ENCODE results near the gene MMUT.
"Not testable (repeated sequence)": the region's sequence is repeated elsewhere in the genome, so short reads cannot be mapped to it uniquely, and the experiment has no call there.

The MMUT gene

DNA sequence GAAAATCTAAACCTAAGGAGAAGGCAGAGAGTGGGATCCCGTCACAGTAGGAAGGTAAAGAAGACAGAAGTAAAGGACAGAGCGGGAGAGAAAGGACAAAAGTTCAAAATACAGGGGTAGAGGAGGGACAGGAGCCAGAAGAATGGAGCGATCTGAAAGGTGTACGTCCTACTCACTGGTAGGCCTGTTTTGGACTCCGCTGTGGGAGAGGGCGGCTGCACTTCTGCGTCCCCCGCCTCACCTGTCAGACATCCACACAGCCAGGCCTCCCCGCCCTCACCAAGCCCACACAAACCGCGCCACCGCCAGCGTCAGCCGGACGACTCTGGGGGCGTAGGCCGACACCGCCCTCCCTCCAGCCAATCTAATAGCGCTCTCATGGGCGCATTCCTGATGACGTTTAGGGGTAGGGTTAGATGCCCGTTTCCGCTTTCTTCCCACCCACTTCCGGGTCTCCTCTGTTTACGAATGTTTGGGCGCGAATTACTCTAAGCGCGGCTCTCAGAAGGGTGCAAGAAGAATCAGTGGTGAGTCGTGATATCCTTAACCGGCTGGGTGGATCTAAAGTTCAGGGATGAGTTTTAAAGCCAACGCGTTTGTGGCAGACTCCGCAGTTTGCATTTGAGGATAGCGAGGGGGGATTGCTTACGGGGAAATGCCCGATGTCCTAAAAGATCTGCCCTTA lies at the start of gene MMUT, which contains the start of gene CENPQ:
TSS of gene MMUT (minus strand) at position 327 of the 685 bp plus-strand sequence. CDS start 3,787 bp downstream, outside the sequence.
TSS of gene CENPQ (plus strand) at position 444 of the 685 bp plus-strand sequence. CDS start 6,807 bp downstream, outside the sequence.
- DNase-seq (ENCODE audit: low read depth): peak; percentile 89

DNA sequence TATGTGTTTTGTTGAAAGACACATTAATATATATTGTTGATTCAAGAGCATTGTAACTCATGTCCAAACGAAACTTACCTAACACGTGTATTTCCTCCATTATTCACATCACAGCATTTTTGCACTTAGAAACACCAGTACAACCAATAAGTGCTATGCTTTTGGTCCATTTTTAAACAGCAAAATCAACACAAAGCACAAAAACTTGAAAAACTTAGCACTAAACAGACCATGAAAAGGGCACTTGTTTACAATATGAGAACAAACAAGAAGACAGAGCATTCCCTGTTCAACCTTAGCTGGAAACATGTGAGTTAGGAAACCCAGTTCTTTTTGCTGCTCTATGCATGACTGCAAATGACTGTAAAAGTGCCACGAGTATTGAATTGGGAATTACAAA lies 46.3 kb upstream of the MMUT start:
- no peak for DNase-seq (ENCODE audit: low read depth)

DNA sequence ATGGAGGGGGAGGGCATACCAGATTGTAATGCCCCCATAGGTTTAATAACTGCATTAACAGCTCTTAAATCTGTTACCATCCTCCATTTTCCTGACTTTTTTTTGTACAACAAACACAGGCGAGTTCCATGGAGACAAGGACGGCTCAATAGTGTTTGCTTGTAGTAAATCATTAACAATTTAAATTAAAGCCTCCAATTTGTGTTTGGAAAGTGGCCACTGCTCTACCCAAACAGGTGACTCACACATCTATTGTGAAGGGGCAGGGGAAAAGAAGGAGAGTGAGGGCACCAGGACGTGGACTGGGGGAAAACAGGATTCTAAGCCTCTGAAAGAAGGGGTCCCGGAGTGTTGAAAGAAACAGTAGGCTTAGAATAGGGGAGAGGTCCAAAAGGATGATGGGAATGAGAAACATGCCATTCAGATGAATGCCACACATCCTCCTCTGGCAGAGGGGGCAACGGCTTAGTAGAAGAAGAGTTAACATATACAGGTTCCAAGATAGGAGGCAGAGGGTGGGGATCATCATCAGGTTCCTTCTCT lies 43.6 kb upstream of the MMUT start:
- DNase-seq (ENCODE audit: low read depth): no peak

DNA sequence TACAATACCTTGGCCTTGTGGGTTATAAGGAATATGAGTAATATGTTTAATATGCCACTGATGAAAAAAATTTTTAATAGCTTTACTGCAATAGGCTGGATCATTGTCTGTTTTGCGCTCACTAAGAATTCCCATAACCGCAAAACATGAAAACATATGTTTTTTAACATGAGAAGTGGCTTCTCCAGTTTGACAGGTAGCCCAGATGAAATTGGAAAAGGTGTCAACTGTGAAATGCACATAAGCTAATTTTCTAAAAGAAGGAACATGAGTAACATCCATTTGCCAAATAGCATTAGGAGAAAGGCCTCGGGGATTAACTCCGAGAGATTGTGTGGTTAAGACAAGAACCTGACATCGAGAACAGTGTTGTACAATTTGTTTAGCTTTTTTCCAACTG lies 41.6 kb upstream of the MMUT start:
- no peak for DNase-seq (ENCODE audit: low read depth)

DNA sequence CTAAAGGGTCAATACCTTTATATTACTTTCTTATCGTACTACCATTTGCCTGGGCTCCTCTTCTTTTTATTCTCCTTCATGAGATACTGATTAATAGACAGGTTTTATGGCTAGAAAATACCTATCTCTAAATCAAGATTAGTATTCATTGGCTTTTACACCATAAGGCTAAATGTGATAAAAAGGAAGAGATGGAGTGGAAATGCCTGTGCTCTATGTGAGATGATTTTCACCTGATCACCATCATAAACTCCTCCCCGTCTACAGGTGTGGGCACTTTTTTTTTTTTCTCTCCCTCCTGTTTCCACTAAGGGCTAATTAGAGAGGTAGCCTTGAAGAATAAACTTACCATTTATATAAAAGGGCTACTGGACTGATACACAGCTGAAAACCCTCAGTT lies 36.6 kb upstream of the MMUT start, which contains the start of gene GLYATL3:
TSS of gene GLYATL3 (plus strand) at position 301 of the 400 bp plus-strand sequence. CDS start 12,068 bp downstream, outside the sequence.
- DNase-seq (ENCODE audit: low read depth): no peak

DNA sequence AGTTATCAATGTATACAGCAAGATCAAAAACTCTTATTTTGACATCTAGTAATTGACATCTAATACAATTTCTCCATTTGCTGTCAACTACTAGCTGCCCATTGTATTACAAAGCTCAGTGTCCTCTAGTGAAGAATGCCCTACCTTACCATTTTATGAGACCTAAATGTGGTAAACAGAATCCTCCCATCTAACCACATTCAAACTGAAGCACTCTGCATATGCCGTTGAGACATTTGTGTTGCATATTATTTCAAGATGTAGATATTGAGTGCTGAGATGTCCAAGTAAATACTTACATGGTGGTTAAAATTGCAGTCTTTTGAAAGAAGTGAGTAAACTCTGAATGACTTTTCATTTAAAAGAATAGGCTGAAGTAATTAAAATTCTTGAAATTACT lies 36.1 kb upstream of the MMUT start:
- DNase-seq (ENCODE audit: low read depth): no peak

DNA sequence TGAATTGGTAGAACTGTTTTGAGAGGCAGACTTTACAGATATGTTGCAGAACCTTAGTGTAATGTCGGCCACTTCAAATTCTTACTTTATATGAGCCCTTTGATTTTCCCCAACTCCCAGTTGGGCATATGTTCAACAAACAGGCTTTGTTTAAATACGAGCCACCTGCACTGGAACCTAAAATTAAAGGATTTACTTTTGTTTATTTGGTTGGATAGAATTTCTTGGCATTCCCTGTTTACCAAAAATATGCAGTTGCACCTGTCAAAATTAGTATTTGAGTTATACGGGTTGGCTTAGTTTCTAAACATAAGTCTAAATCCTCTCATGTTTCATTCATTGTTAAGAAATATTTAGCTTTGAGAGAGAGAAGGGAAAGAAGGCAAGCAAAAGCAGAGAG lies 34.3 kb upstream of the MMUT start:
- DNase-seq (ENCODE audit: low read depth): no peak

DNA sequence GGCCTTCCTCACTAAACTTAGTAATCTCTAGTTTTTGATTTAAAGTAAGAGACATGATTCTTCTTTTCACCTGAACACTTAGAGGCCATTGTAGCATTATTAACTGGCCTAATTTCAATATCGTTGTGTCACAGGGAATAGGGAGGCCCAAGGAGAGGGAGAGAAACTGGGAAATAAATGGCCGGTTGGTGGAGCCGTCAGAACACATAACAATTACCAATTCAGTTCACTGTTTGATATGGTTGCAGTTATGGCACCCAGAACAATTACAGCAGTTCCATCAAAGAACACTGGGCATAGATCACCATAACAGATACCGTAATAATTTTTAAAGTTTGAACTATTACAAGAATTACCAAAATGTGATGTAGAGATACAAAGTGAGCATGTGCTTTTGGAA lies 27.6 kb upstream of the MMUT start:
- DNase-seq (ENCODE audit: low read depth): no peak

DNA sequence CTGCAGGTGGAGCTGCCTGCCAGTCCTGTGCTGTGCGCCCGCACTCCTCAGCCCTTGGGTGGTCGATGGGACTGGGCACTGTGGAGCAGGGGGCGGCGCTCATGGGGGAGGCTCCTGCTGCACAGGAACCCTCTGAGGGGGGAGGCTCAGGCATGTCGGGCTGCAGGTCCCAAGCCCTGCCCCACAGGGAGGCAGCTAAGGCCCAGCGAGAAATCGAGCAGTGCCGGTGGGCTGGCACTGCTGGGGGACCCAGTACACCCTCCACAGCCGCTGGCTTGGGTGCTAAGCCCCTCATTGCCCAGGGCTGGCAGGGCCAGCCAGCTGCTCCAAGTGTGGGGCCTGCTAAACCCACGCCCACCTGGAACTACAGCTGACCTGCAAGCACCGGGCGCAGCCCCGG lies 20.3 kb upstream of the MMUT start:
- not testable (repeated sequence) for DNase-seq (ENCODE audit: low read depth)

DNA sequence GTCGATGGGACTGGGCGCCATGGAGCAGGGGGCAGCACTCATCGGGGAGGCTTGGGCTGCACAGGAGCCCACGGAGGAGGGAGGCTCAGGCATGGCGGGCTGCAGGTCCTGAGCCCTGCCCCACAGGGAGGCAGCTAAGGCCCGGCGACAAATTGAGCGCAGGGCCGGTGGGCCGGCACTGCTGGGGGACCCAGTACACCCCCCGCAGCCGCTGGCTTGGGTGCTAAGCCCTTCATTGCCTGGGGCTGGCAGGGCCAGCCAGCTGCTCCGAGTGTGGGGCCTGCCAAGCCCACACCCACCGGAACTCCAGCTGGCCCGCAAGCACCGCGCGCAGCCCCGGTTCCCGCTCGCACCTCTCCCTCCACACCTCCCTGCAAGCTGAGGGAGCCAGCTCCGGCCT lies 18.8 kb upstream of the MMUT start:
- not testable (repeated sequence) for DNase-seq (ENCODE audit: low read depth)

DNA sequence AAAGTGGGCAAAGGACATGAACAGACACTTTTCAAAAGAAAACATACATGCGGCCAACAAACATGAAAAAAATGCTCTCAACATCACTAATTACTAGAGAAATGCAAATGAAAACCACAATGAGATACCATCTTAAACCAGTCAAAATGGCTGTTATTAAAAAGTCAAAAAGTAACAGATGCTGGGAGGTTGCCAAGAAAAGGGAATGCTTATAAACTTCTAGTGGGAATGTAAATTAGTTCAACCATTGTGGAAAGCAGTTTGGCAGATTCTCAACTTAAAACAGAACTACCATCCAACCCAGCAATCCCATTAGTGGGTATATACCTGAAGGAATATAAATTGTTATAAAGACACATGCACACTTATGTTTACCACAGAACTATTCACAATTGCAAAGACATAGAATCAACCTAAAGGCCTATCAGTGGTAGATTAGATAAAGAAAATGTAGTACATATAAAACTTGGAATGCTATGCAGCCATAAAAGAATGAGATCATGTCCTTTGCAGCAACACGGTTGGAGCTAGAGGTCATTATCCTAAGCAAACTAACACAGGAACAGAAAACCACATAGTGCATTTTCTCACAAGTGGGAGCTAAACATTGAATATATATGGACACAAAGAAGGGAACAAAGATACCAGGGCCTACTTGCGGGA lies 16.4 kb upstream of the MMUT start:
- DNase-seq (ENCODE audit: low read depth): no peak

DNA sequence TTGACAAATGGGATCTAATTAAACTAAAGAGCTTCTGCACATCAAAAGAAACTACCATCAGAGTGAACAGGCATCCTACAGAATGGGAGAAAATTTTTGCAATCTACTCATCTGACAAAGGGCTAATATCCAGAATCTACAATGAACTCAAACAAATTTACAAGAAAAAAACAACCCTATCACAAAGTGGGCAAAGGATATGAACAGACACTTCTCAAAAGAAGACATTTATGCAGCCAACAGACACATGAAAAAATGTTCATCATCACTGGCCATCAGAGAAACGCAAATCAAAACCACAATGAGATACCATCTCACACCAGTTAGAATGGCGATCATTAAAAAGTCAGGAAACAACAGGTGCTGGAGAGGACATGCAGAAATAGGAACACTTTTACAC lies 13.5 kb upstream of the MMUT start:
- DNase-seq (ENCODE audit: low read depth): not testable (repeated sequence)

DNA sequence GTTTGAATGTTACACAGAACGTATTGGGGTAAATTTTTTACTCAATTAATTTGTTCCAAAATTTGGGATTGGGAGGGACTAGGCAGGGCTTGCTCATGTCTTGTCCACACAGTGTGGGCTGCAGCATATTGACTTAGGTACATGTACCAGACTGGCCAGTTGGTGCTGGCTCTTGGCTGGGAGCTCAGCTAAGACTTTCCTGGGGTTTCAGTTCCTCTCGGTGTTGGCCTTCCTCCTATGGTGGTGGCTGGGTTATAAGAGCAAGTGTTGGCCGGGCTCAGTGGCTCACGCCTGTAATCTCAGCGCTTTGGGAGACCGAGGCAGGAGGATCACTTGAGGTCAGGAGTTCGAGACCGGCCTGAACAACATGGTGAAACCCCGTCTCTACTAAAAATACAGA lies 5.0 kb upstream of the MMUT start:
- no peak for DNase-seq (ENCODE audit: low read depth)

DNA sequence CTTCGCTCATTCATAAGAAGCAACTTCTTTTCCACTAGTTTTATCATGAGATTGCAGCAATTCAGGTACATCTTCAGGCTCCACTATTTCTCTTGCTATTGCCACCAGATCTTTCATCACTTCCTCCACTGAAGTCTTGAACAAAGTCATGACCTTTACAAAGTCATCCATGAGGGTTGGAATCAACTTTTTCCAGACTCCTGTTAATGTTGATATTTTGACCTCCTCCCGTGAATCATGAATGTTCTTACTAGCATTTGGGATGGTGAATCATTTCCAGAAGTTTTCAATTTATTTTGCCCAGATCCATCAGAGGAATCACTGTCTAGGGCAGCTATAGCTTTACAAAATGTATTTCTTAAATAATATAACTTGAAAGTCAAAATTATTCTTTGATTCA lies 1.6 kb upstream of the MMUT start:
- DNase-seq (ENCODE audit: low read depth): no peak

DNA sequence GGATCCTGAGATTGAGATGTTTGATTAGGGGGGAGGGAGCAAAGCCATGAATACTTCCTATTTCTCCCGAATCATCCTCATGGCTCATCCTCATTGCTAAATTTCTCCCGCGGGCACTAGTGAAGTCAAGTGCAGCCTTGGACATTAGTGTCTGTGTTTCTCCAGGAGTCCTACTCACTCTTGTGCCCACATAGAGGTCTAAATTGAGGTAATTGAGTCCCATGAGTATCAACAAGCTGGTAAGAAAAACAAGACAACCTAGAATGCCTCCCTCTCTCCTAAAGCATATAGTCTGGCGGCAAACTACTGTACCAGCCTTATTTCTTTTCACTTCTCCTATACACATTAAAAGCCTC lies 537 bp upstream of the MMUT start:
- no peak for DNase-seq (ENCODE audit: low read depth)

DNA sequence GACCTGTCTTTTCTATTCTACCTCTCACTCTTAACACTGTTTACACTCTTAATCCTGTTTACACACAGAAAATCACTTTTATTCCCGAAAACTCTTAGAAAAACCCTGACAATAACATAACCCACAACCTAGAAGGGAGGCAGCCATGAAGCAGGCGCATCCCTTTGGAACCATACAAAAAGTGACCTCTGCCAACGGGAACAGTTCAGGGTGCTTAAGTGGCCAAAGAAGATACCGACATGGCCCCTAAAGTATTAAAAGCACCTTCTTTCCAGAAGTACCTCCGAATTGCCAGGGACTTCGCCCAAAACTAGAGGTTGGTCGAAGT lies 490 bp downstream of the MMUT start:
- DNase-seq (ENCODE audit: low read depth): no peak

DNA sequence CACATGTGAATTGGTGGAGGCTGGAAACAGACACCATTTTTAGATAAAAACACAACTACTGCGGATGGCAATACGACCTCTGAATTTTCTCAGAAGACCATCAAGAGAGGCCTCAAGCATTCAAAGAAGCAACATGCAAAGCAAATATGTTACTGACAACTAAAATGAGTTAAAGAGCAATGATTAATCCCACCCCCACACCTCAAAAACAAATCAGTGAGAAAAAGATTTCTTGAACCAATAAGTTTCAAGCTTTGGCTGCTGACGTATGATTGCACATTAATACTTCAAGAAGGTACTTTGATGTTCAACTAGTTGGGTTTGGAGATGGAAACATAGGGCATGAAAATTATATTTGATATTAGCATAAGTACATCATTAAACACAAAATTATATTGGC lies 982 bp downstream of the MMUT start:
- no peak for DNase-seq (ENCODE audit: low read depth)

DNA sequence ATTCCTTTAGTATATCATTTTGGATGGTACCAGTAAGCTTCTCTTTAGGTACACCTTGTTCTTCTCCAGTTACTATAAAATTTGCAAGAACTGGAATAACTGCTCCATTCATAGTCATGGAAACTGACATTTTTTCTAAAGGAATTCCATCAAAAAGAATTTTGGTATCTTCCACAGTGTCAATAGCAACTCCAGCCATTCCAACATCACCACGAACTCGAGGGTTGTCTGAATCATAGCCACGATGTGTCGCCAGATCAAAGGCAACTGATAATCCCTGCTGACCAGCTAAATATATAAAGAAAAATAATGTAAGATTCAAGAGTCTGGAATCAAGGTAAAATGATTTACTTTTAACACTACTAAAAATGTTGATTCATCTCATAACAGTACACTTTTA lies 5.3 kb downstream of the MMUT start:
- no peak for DNase-seq (ENCODE audit: low read depth)

DNA sequence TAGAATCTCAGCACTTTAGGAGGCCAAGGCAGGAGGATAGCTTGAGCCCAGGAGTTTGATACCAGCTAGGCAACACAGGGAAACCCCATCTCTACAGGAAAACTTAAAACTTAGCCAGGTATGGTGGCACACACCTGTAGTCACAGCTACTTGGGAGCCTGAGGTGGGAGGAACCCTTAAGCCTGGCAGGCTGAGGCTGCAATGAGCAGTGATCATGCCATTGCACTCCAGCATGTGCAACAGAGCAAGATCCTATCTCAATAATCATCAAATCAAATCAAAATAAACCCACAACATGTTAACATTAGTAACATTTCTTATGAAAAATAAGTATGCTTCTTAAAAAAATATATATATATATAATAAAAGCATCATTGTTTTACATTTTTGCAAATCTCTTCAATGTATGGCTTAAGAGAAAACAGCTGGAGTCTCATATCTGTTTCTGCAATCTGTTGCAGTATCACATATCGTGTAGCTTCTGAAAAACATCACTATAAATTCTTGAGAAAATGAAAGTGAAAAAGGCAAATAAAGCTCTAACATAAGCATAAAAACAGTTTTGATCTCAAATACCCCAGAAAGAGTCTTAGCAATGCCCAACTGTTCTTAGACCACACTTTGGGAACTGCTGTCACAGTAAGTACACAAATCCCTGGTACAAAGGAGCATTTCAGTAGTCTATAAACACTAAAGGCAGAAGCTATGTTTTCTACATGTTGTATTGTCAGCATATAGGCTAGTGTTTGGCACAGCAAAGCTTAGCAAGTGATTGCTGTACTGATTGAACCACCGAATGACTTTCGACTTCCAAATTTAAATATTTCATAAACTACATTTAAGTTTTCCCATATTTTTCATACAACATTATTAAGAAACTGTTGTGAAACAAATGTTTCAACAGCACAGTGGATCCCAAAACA lies 8.0 kb downstream of the MMUT start:
- no peak for DNase-seq (ENCODE audit: low read depth)

DNA sequence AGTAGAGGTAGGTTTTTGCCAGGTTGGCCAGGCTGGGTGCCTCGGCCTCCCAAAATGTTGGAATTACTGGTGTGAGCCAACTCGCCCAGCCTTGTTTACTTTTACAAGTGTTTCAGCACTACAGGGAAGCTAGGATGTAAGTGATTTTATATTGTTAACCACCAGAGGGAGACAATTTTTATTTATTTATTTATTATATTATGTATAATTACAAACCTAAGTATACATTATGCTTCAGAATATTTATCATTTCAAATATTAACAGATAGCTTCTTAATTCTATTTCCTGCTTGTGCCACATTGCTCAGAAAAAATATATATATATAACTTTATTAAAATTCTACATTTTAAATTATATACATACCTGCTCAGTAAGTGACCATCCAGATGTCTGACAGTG lies 9.8 kb downstream of the MMUT start:
- no peak for DNase-seq (ENCODE audit: low read depth)

DNA sequence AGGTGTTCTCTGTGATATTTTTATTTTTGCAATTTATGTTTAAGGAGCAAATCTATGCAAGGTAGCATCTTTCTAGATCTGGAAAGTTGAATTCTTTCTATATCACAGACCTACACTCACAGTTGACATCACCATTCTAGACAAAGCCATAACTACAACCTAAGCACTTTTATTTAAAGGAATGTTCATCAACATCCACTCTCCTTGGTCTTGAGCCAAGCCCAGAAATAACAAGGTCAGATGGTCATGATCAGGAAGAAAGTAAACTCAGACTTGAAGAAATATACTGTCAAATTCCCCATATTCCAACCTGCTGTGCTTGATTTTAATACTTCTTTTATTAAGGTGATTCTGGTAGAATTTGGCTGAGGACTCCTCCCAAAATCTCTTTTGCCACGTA lies 32.2 kb downstream of the MMUT start:
- no peak for DNase-seq (ENCODE audit: low read depth)

DNA sequence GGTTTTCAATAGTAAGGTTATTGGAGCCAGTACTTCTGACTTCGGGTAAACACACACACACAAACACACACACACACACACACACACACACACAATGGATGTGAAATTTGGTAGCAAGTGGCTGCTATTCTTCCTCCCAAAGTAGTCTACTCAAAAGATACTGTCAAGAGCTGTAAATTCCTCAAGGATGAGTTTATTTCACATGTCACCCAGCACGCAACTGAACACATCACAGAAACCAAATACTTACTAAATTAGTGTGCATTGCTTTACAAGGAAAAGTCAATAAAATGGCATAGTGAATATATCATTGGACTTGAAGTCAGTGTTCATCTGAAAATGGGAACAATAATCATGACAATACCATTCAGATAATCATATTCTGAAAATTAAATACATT lies 32.9 kb downstream of the MMUT start:
- no peak for DNase-seq (ENCODE audit: low read depth)

DNA sequence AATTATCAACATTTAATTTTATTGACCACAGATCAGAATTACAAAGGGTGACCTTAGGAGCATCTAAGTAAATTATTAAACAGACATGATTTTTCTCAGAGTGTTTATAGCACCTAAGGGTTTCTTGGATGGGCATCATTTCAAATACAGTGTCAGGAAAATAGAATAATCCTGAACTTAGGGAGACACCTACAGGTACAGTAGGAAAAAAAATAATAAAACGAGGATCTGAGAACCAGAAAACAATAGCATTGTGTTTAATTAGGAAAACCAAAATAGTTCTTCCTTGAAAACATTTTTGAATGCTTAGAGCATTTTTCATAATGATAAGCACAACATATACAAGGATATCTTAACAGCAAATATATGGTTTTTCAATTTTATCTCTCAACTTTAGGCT lies 39.2 kb downstream of the MMUT start:
- DNase-seq (ENCODE audit: low read depth): no peak
